Measurements from ENCODE around the gene AP5Z1.
"Not testable (repeated sequence)": the region's sequence is repeated elsewhere in the genome, so short reads cannot be mapped to it uniquely, and the experiment has no call there.

Gene AP5Z1

DNA sequence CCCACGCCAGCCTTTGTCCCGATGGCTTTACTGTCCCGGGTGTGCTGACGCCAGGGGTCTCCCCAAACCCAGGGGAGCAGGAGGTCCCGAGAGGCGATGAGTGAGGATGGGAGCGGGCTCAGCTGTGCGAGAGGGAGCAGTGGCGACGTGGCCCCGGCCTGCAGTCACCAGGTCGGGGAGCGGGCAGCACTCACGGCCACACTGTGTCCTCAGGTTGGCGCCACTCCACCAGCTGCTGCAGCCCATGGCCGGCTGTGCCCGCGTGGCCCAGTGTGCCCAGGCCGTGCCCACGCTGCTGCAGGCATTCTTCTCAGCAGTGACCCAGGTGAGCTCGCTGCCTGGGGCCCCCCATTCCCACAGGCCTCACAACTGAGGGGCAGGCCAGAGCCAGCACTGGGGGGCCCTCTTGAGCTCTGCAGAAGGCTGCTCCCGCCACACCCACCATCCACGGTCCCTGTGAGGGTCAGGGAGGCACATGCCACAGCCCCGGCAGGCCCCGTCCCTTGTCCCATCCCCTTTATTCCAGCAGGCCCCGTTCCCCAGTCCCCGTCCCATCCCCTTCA lies 13.3 kb downstream of the AP5Z1 start:
- DNase-seq (ENCODE audit: low read depth): no peak

DNA sequence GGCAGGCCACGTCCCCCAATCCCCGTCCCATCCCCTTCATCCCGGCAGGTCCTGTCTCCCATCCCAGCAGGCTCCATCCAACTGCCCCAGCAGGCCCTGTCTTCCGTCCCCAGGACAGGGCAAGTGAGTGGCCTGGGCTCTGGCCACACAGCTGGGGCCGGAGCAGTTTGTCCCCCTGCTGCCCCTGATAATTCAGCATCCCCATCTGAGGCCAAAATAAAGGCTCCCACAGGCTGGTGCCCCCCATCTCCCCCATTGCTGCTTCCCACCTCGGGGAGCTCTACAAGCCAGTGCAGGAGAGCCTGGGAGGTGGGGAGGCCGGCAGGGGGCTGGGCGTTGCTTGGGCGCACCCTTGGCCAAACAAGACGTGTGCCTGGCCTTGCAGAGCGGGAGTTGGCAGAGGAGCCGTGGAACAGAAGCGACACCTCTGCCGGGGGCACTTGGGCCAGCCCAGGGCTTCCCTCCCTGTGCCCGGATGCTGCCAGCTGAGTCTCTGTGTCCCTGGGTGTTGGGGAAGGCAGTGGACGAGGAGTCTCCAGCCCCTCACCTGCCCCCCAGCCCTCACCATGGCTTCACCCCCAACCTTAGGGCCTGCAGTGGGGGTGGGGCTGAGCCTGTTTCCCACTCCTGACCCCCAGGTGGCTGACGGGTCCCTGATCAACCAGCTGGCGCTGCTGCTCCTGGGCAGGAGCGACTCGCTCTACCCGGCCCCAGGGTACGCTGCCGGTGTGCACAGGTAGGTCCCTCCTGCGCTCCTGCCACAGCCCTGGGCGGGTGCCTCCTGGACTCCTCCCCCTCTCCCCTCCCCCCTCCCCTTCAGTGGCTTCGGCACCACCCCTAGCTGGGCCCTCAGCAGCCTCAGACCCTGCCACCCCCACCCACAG lies 14.0 kb downstream of the AP5Z1 start:
- DNase-seq (ENCODE audit: low read depth): no peak

DNA sequence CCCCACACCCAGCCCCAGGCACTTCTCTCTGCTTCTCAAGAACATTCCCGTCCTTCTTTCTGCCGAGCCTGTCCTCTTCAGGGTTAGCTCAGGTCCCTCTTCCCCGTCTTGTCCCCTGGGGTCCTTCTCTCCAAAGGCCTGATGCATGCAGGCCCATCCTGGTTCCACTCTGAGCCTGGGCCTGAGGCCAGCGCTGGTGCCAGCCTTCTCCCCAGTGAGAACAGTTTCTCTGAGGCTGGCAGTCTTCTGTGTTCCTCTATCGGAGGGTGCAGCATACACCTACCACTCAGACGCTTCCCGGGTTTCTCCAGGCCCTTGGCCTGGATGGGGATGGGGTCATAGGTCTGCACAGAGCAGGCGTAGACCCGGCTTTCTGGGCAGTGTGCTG lies 14.6 kb downstream of the AP5Z1 start:
- no peak for DNase-seq (ENCODE audit: low read depth)

DNA sequence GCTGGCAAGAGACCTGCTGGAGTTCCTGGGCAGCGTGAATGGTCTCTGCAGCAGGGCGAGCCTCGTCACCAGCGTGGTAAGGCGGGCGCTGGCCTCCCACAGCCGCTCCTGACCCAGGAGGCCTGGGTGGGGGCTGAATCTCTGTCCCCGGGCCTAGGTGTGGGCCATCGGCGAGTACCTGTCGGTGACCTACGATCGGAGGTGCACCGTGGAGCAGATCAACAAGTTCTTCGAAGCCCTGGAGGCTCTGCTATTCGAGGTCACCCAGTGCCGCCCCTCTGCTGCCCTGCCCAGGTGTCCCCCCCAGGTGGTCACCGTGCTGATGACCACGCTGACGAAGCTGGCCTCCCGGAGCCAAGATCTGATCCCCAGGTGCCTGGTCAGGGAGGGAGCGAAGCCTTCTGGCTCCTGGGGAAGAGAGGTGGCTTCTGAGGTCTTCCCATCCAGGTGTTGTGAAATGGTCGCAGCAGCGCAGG lies 15.1 kb downstream of the AP5Z1 start:
- no peak for DNase-seq (ENCODE audit: low read depth)

DNA sequence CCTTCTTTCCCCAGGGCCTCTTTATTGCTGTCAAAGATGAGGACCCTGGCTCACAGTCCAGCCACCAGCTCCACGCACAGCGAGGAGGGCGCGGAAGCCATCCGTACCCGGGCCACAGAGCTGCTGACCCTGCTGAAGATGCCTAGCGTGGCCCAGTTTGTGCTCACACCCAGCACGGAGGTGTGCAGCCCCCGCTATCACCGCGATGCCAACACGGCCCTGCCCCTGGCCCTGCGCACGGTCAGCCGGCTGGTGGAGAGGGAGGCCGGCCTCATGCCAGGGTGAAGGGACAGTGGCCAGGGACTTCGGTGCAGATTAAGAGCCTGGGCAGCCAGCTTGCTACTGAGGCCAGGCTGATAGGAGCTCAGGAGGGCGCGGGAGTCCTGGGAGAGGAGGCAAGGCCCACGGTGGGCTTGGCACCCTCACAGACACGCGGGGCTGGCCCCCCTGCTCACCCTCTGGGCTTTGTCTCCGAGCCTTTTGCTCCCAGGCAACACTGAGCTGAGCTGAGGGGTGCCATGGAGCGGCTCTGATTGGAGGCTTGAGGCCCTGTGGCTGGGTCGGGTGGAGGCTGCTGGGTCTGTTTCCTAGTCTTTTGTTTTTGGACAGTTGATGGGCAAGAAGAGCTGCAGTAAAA lies 15.8 kb downstream of the AP5Z1 start:
- no peak for DNase-seq (ENCODE audit: low read depth)

DNA sequence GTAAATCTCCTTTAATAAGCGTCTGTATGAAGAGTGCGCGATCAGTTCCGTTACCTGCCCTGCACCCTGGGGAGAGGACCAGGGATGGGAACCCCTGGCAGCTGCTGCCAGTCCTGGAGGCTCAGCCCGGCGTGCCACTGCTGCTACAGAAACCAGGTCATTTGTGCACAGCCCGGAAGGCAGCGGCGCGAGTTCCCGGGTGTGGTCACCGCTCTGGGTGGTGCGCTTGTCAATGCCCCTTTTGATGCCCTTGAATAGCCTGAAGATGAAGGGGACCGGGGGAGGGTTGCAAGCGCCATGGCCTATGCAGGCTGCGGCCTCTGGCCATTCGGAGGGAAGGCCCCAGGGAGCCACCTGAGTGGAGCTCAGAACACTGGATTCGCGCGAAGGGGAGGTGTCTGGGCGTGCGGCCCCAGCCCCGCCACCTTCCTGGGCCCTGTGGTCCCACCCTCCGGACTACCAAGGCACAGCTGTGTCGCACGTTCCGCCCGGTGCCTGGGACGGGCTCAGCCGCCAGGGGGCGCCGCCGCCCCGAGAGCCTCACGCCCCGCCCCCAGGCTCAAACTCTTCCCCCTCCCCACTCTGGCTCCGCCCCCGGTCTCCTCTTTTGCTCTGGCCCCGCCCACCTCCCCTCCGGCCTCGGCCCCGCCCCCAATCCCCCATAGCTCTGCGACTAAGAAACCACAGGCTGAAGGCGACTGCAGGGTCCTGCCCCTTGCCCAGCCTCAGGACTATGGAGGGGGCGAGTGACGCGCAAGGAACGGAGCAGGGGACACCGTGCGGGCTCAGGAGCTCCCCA lies 16.5 kb downstream of the AP5Z1 start:
- DNase-seq (ENCODE audit: low read depth): peak; percentile 60

DNA sequence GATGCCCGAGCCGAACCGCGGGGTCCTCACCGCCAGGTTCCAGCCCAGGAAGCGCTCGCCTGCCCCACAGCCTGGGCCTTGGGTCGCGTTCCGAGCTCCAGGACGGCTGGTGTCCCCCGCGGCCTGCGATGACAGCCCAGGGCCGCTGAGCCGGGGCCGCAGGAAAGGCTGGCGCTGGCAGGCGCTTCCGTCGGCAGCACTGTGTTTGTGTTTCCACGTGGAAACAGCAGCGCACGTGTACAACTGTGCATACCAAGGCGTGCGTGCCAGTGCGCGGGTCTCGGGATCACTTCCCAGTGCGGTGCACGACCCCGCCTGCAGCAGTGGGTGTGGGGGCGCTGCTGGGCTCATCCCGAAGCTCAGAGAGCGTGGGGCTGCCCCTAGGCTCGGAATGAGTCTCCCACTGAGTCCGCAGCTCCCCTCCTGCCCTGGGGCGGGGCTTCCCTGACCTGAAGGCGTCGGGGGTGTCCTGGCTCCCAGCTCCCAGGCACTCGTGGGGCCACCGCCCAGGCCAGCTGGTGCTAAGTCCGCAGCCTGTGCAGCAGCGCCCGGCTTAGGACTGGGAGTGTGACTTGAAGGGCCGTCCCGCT lies 17.2 kb downstream of the AP5Z1 start:
- DNase-seq (ENCODE audit: low read depth): no peak

DNA sequence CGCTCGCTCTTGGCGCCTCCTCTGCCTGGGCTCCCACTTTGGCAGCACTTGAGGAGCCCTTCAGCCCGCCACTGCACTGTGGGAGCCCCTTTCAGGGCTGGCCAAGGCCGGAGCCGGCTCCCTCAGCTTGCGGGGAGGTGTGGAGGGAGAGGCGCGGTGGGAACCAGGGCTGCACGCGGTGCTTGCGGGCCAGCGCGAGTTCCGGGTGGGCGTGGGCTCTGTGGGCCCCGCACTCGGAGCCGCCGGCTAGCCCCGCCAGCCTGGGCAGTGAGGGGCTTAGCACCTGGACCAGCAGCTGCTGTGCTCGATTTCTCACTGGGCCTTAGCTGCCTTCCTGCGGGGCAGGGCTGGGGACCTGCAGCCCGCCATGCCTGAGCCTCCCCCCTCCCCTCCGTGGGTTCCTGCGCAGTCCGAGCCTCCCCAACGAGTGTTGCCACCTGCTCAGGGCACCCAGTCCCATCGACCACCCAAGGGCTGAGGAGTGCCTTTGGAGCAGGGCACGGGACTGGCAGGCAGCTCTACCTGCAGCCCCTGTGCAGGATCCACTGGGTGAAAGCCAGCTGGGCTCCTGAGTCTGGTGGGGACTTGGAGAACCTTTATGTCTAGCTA lies 18.1 kb downstream of the AP5Z1 start:
- DNase-seq (ENCODE audit: low read depth): not testable (repeated sequence)

DNA sequence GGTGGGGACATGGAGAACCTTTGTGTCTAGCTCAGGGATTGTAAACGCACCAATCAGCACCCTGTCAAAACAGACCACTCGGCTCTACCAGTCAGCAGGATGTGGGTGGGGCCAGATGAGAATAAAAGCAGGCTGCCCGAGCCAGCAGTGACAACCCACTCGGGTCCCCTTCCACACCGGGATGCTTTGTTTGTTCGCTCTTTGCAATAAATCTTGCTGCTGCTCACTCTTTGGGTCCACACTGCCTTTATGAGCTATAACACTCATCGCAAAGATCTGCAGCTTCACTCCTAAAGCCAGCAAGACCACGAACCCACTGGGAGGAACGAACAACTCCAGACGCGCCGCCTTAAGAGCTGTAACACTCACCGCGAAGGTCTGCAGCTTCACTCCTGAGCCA lies 18.7 kb downstream of the AP5Z1 start:
- DNase-seq (ENCODE audit: low read depth): not testable (repeated sequence)

DNA sequence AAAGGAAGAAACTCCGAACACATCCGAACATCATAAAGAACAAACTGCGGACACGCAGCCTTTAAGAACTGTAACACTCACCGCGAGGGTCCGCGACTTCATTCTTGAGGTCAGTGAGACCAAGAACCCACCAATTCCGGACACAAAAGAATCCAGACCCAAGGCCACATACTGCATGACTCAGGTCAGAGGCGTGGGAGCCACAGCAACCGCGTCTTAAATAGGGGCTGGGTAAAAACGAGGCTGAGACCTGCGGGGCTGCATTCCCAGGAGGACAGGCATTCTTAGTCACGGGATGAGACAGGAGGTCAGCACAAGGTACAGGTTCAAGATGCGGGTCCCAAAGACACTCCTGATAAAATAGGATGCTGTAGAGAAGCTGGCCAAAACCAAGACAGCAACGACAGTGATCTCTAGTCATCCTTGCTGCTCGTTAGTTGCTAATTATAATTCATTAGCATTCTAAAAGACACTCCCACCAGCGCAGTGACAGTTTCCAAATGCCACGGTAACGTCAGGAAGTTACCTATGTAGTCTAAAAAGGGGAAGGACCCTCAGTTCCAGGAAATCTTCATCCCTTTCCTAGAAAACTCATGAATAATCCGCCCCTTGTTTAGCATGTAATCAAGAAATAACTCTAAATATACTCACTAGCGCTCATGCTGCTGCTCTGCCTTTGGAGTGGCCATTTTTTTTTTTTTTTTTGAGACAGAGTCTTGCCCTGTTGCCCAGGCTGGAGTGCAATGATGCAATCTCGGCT lies 19.3 kb downstream of the AP5Z1 start:
- no peak for DNase-seq (ENCODE audit: low read depth)

DNA sequence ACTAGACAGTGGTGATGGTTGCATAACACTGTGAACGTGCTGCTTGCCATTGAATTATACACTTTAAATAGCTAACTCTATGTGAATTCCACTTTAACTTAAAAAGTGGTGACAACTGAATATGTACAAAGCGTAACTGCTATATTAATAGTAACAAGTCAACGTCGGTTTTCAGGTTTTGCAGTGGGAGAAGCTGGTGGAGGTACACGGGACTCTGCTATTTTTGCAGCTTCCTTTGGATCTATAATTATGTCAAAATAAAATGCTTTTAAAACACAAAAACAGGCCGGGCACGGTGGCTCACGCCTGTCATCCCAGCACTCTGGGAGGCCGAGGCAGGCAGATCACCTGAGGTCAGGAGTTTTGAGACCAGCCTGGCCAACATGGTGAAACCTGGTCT lies 21.0 kb downstream of the AP5Z1 start:
- no peak for DNase-seq (ENCODE audit: low read depth)

DNA sequence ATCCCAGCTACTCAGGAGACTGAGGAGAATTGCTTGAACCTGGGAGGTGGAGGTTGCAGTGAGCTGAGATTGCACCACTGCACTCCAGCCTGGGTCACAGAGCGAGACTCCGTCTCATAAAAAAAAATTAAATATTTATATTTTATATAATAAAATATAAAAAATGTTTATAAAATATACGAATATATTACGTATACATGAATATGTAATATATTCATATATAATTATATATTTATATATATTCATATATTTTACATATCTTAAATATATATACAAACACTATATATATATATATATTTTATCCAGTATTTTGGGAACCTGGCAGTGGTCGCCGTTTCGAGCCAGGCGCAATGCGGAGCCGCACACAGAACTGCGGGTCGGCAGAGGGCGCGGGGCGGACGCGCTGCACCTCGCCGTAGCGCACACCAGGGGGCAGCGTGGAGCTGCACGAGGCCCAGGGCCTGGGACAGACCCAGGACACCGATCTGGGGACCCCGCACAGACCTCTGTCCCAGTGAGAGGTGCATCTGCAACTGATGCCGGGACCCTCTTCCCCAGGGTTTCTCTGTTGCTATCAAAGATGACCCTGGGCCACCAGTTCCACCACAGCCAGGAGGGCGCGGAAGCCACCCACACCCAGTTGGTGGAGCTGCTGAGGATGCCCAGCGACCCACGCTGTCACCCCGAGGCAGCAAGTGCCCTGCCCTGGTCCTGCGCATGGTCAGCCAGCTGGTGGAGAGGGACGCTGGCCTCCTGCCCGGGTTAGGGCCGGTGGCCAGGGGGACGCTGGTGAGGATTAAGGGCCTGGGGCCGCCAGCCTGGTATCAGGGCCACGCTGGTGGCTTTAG lies 22.7 kb downstream of the AP5Z1 start:
- peak; percentile 17 for DNase-seq (ENCODE audit: low read depth)

DNA sequence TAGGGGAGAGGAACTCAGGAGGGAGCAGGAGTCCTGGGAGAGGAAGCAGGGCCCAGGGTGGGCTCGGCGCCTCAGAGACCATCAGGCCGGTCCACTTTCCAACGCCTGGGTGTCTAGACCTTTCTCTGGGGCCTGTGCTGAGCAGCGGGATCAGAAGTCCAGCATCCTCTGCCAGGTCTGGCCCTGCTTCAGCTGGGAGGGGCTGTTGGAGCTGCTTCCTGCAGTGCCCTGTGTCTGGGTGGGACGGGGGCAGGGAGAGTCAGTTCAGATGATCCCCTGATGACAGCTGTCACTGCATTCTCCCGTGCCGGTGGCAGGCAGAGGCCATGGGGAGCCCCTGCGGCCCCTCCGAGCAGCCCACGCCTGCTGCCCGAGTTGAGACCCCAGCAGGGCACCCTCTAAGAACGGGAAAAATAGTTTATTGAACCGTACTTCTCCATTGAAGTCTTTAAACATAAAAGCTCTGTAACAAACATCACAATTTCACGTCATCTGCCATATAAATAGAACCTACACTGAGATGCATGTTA lies 23.3 kb downstream of the AP5Z1 start:
- no peak for DNase-seq (ENCODE audit: low read depth)

DNA sequence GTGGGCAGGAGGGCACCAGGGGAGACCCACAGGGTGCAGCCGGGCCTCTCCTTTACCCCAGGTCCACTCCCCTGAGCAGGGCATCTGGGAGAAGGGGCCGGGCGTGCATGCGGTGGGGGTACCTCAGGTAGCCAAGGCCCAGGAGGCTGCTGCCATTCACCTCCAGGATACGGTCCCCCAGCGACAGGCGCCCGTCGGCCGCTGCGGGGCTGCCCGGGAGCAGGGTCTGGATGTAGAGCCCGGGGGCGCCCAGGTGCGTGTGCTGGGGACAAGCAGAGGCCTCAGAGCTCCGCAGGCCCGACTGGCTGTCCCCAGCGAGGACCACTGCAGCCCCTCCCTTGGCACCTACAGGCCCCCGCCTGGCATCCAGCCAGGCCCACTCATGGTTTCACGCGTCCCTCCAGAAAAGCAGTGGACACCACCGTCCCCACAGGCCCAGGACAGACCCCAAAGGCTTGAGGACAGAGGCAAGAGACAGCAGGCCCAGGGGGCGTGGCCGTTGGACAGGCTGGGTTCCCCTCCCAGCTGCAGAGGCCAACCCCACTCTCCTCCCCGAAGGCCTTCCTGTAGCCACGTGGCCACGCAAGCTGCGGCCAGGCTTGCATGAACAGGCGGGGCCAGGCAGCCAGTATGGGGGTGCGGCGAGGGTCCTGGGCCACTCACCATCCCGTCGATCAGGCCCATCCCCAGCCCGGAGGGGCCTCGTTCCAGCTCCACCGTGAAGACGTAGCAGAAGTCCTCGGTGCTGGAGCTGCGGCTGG lies 24.3 kb downstream of the AP5Z1 start:
- DNase-seq (ENCODE audit: low read depth): no peak

DNA sequence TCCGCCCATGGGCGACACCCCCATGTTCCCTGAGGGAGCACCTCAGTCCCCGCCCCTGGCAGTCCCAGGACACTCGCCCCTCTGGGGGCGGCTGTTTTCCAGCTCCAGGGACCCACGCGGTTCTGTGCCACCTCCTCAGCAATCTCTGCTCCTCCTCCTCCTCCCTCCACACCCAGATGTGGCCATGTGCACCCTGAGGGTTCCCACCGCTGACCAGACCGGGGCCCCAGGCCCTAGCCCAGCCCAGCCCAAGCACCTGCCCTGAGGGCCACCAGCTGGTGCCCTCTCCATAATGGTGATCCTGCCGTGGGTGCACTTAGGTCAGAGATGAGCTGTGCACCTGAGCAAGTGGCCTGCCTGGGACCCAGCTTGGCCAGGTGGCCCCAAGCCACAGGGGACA lies 25.1 kb downstream of the AP5Z1 start:
- no peak for DNase-seq (ENCODE audit: low read depth)

DNA sequence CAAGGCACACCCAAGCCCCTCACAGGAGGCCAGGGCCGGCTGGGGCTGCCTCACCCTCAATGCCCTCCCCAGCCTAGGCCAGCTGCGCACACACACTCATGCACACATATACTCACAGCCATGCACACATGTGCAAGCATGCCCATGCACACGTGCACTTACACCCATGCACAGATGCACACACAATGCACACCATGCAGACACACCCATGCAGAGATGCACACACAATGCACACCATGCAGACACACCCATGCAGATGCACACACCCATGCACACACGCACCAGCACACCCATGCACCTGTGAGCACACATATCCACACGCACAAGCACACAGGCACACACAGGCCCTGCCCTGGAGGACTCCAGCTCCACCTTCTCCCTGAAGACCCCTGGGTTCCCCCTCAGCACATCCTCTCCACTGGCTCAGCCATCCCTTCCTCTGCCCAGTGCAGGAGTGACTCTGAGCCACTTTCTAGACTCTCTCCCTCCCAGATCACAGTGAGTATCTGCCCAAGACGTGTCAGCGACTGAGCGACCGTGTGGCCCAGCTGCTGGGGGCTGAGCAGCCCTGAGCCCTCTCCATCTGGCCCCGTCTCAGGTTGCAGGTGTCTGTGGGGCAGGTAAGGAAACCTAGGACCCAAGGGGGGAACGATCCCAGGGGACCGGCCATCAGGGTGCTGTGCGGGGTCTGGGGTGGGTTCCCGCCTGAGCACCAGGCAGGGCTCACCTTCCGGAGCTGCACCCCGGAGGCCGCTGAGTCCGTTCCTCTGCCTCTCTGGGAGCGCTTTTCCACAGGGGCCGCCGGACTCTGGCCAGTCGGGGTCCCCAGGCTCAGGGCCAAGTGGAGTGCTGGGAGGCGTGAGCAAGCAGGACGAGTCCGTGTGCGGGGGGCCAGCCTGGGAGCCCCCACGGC lies 25.8 kb downstream of the AP5Z1 start:
- no peak for DNase-seq (ENCODE audit: low read depth)

DNA sequence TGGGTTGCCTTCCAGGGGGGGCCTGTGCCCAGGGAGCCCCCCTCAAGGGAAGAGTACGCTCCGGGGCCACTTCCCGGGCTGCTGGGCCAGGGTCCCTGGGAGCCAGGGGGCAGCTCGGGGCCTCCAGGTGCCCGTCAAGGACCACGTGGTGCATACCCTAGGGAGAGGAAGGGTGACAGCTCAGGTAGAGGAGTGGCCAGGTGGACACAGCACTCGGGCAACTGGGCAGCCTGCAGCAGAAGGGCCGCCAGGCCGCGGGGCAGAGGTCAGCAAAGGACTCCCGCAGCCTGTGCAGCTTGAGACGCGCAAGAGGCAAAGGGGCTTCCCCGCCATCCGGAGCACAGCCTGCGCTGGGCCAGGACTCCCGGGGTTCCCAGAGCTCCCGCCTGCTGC lies 26.4 kb downstream of the AP5Z1 start:
- no peak for DNase-seq (ENCODE audit: low read depth)

DNA sequence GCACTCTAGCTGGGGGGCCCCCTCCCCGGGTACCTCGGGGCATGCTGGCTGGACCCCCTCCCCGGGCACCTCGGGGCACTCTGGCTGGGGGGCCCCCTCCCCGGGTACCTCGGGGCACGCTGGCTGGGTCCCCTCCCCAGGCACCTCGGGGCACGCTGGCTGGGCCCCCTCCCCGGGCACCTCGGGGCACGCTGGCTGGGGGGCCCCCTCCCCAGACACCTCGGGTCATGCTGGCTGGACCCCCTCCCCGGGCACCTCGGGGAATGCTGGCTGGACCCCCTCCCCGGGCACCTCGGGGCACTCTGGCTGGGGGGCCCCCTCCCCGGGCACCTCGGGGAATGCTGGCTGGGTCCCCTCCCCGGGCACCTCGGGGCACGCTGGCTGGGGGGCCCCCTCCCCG lies 27.2 kb downstream of the AP5Z1 start:
- not testable (repeated sequence) for DNase-seq (ENCODE audit: low read depth)

Measured in stimulated activated CD8-positive, alpha-beta memory T cell treated with anti-CD3 and anti-CD28 coated beads, Interleukin-12 subunit alpha, Interleukin-12 subunit beta, amount 100 ng/mL, for 4 hours (primary cell).